Endodermal cell (in vitro differentiated cells): ENCODE measurements around the gene PPP1R12B. TPM values are rescaled to one million over a fixed set of nuclear protein-coding genes. Genes with fewer than 3 reads are reported as not detected.
A peak's percentile ranks its signal among the peaks of the same experiment; 100 is the strongest.

Source experiments
- DNase-seq: peaks from one replicate; pipeline ENCODE4 v3.0.0-alpha.2; 2017
- H3K27ac ChIP-seq: 2 replicates; pipeline ENCODE4 v1.5.1; 2013; ENCODE audit warnings: mild to moderate bottlenecking, low read depth, low read length, moderate library complexity
- H3K27me3 ChIP-seq: 2 replicates; pipeline ENCODE4 v1.6.1; 2013; ENCODE audit warnings: mild to moderate bottlenecking, low read length, moderate library complexity; ENCODE audit not compliant: insufficient read depth, control insufficient read depth, poor library complexity, severe bottlenecking
- H3K36me3 ChIP-seq: 2 replicates; pipeline ENCODE4 v1.7.0; 2013; ENCODE audit warnings: mild to moderate bottlenecking, low read length, moderate library complexity; ENCODE audit not compliant: control insufficient read depth, insufficient read depth
- H3K4me1 ChIP-seq: one replicate; pipeline ENCODE4 v1.7.0; 2013; ENCODE audit warnings: low read length; ENCODE audit not compliant: control insufficient read depth, insufficient read depth
- H3K4me3 ChIP-seq: 2 replicates; pipeline ENCODE4 v1.5.1; 2013; ENCODE audit warnings: mild to moderate bottlenecking, low read length, moderate library complexity
- H3K9ac ChIP-seq: 2 replicates; pipeline ENCODE4 v1.6.1; 2013; ENCODE audit warnings: mild to moderate bottlenecking, low read length, moderate library complexity; ENCODE audit not compliant: poor library complexity, severe bottlenecking; ENCODE audit errors: extremely low read depth
- H3K9me3 ChIP-seq: 2 replicates; pipeline ENCODE4 v1.6.1; 2013; ENCODE audit warnings: mild to moderate bottlenecking, low read length, moderate library complexity; ENCODE audit not compliant: control insufficient read depth
- H3K27ac Mint-ChIP-seq: 2 replicates; pipeline ENCODE4 v1.8.0; 2020; ENCODE audit warnings: mixed read lengths
- H3K27me3 Mint-ChIP-seq: 2 replicates; pipeline ENCODE4 v1.8.0; 2021; ENCODE audit warnings: mild to moderate bottlenecking, mixed read lengths; ENCODE audit not compliant: insufficient read depth
- H3K36me3 Mint-ChIP-seq: 2 replicates; pipeline ENCODE4 v1.8.0; 2020; ENCODE audit warnings: low read depth, mixed read lengths
- H3K4me1 Mint-ChIP-seq: 2 replicates; pipeline ENCODE4 v1.8.0; 2020; ENCODE audit warnings: mixed read lengths
- H3K4me3 Mint-ChIP-seq: 2 replicates; pipeline ENCODE4 v1.8.0; 2020; ENCODE audit warnings: mild to moderate bottlenecking, moderate library complexity, mixed read lengths
- H3K9me3 Mint-ChIP-seq: 2 replicates; pipeline ENCODE4 v1.8.0; 2020; ENCODE audit warnings: mild to moderate bottlenecking, mixed read lengths
- CTCF ChIP-seq: fragments of 200-600 bp; sonication (generic); conservative IDR thresholded peaks from 2 replicates; pipeline ENCODE4 v1.5.0; 2021; ENCODE audit warnings: antibody characterized with exemption, mild to moderate bottlenecking
- WGBS, 2 experiments: methylation state at CpG; one replicate each; pipeline versions ENCODE4 v1.1.5 to v1.1.7; 2013; ENCODE audit warnings: missing lambda C conversion rate in 2 of 2, mixed read lengths in 1 of 2; ENCODE audit not compliant: insufficient coverage in 1 of 2, insufficient read length in 1 of 2; 5-methylcytosine and 5-hydroxymethylcytosine counted together
- total RNA-seq, 2 donors: library from RNA; stranded (reverse); fragmentation: NEBNext Ultra II Directional in 1 of 2; extraction: Animal tissue kit (Norgen Biotek cat#: 25700) in 1 of 2; gene quantifications; 2 replicates in 1 of 2; 3 replicates in 1 of 2; pipeline ENCODE4 v1.2.1, GENCODE V29; 2021

PPP1R12B gene
- total RNA-seq, 2 donors from 2014 or later, result 19.2 to 20.3 TPM

DNA sequence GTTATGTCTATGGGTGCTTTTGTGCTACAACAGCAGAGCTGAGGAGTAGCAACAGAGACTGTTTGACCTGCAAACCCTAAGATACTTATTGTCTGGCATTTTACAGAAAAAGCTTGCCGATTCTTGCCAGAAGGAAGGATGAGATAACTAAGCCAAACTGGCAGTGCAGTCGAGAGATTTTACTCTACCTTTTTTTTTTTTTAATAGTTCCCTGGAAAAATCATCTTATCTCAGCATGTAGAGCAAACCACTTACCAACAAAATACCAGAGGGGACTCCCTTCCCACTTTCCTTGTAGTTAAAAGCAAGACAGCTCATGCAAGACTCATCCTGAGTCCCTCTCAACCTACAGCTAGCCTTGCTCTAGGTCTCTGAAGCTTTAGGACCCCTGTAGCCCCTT lies 228.9 kb downstream of the PPP1R12B start:
- Histone ChIP-seq H3K36me3 (no peaks in the 10 kb centered on the region), H3K4me3 (no peak overlapping the region), H3K4me1 (peaks cover 14% of the 10 kb centered on the region), H3K9me3 (no peaks in the 10 kb centered on the region), H3K27ac (no peak overlapping the region), H3K9ac (no peak overlapping the region), H3K27me3 (no peaks in the 10 kb centered on the region)
- Mint-ChIP-seq H3K36me3 (peaks cover 2% of the 10 kb centered on the region), H3K4me3 (no peak overlapping the region), H3K4me1 (peaks cover 28% of the 10 kb centered on the region), H3K9me3 (no peaks in the 10 kb centered on the region), H3K27me3 (no peaks in the 10 kb centered on the region), H3K27ac (peak overlapping the region; percentile 69)
- 53 to 58% methylated on average over 2 of the region's 2 CpGs for WGBS, 2 experiments
- no peak for DNase-seq
- TF ChIP-seq CTCF, result no peak

DNA sequence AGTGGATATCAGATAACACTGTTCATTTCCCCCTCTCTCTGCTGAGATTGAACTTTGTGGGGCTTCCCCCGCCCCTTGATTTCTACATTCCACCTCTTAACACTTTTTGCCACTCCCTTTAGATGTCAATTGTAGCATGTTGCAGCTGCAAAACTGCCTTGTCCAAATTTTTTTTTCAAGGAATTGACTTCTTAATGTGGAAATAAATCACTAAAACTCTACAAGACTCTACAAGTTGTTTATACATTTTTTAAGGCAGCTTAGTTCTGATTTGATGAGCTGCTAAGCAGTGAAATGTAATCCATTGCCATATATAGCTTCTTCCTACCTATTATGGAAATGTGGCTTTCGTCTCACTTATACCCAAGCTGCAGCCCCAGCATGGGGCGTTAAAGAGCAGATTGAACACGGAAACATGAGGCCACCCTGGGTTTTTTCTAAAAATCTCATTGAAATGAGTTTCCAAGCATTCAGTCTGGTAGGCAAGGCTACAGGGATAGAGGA lies 229.6 kb downstream of the PPP1R12B start:
- H3K27me3 Mint-ChIP-seq, result no peaks in the 10 kb centered on the region
- Histone ChIP-seq H3K27me3 (no peaks in the 10 kb centered on the region), H3K4me1 (peaks cover 14% of the 10 kb centered on the region), H3K27ac (no peak overlapping the region), H3K4me3 (no peak overlapping the region), H3K9ac (no peak overlapping the region), H3K9me3 (no peaks in the 10 kb centered on the region), H3K36me3 (no peaks in the 10 kb centered on the region)
- H3K36me3 Mint-ChIP-seq, result peaks cover 2% of the 10 kb centered on the region
- DNase-seq, result no peak
- H3K27ac Mint-ChIP-seq, result peak overlapping the region; percentile 65
- no peaks in the 10 kb centered on the region for H3K9me3 Mint-ChIP-seq
- H3K4me3 Mint-ChIP-seq, result no peak overlapping the region
- no peak for TF ChIP-seq CTCF
- H3K4me1 Mint-ChIP-seq, result peaks cover 28% of the 10 kb centered on the region
- WGBS, 2 experiments, result 15 to 18% methylated on average over 4 of the region's 4 CpGs

DNA sequence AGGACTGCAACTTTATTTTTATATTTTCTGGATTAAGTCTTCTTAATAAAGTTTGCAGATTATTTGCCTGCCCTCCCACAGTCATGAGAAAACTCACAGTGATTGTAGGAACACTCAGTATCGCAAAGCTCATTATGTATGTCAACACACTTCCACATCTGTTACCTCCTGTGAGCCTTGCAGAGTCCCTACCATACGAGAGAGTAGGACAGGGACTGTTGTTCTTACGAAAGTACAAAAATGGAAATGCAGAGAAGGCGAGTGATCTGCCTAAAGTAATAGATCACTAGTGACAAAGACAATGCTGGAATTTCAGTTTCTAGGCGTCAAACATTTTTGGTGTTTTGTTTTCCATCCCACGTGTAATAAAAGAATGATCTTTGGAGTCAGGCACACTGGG lies 230.1 kb downstream of the PPP1R12B start:
- Histone ChIP-seq H3K36me3 (no peaks in the 10 kb centered on the region), H3K9me3 (no peaks in the 10 kb centered on the region), H3K4me3 (no peak overlapping the region), H3K4me1 (peaks cover 18% of the 10 kb centered on the region), H3K9ac (no peak overlapping the region), H3K27ac (no peak overlapping the region), H3K27me3 (no peaks in the 10 kb centered on the region)
- no peak for TF ChIP-seq CTCF
- peaks cover 33% of the 10 kb centered on the region for H3K4me1 Mint-ChIP-seq
- H3K9me3 Mint-ChIP-seq, result no peaks in the 10 kb centered on the region
- no peak overlapping the region for H3K27ac Mint-ChIP-seq
- H3K36me3 Mint-ChIP-seq, result peaks cover 2% of the 10 kb centered on the region
- DNase-seq, result no peak
- H3K4me3 Mint-ChIP-seq, result no peak overlapping the region
- WGBS, 2 experiments, result 65 to 72% methylated on average over 5 to 6 of the region's 6 CpGs
- no peaks in the 10 kb centered on the region for H3K27me3 Mint-ChIP-seq
